Liver (tissue), 10 donors: ENCODE measurements around the gene OTUD5. TPM values are rescaled to one million over a fixed set of nuclear protein-coding genes. Genes with fewer than 3 reads are reported as not detected.
"Not testable (repeated sequence)": the region's sequence is repeated elsewhere in the genome, so short reads cannot be mapped to it uniquely, and the experiment has no call there.

Source experiments
- DNase-seq: peaks from one replicate; pipeline ENCODE4 v3.0.0-alpha.2; 2017; ENCODE audit warnings: low spot score
- H3K27ac ChIP-seq, 2 donors: one replicate each; pipeline ENCODE4 v1.7.0; 2013; ENCODE audit warnings: inconsistent platforms in 2 of 2, low read length in 2 of 2, control low read depth in 1 of 2, low read depth in 1 of 2, mild to moderate bottlenecking in 1 of 2
- H3K27me3 ChIP-seq, 4 donors: one replicate each; pipeline versions ENCODE4 v1.6.1 to v1.7.0; 2013; ENCODE audit warnings: low read length in 3 of 4, inconsistent platforms in 1 of 4, mild to moderate bottlenecking in 1 of 4, moderate library complexity in 1 of 4; ENCODE audit not compliant: control insufficient read depth in 4 of 4, insufficient read depth in 4 of 4
- H3K36me3 ChIP-seq, 4 donors: one replicate each; pipeline versions ENCODE4 v1.6.1 to v1.7.0; 2013; ENCODE audit warnings: low read length in 3 of 4, mild to moderate bottlenecking in 3 of 4, low read depth in 1 of 4, moderate library complexity in 1 of 4; ENCODE audit not compliant: control insufficient read depth in 4 of 4, insufficient read depth in 3 of 4
- H3K4me1 ChIP-seq, 4 donors: one replicate each; pipeline versions ENCODE4 v1.6.1 to v1.7.0; 2013; ENCODE audit warnings: low read length in 3 of 4, mild to moderate bottlenecking in 3 of 4, moderate library complexity in 1 of 4; ENCODE audit not compliant: control insufficient read depth in 4 of 4, insufficient read depth in 4 of 4
- H3K4me3 ChIP-seq, 3 donors: one replicate each; pipeline versions ENCODE4 v1.6.1 to v1.7.0; 2013; ENCODE audit warnings: low read length in 3 of 3, control low read depth in 1 of 3, low read depth in 1 of 3, mild to moderate bottlenecking in 1 of 3
- H3K9ac ChIP-seq, 2 donors: one replicate each; pipeline ENCODE4 v1.7.0; 2013; ENCODE audit warnings: low read length in 2 of 2, mild to moderate bottlenecking in 2 of 2, moderate library complexity in 2 of 2, control low read depth in 1 of 2, low read depth in 1 of 2
- H3K9me3 ChIP-seq, 4 donors: one replicate each; pipeline versions ENCODE4 v1.6.1 to v1.7.0; 2013; ENCODE audit warnings: low read length in 3 of 4; ENCODE audit not compliant: control insufficient read depth in 4 of 4
- GABPA ChIP-seq, 2 donors: IDR thresholded peaks in 1 of 2; conservative IDR thresholded peaks in 1 of 2; 2 replicates each; pipeline ENCODE4 v1.6.1; 2016; ENCODE audit warnings: antibody characterized with exemption in 2 of 2, mild to moderate bottlenecking in 1 of 2, moderate library complexity in 1 of 2
- NR2F2 ChIP-seq: IDR thresholded peaks from 2 replicates; pipeline ENCODE4 v1.6.1; 2016; ENCODE audit warnings: antibody characterized with exemption
- RXRA ChIP-seq, 2 donors: IDR thresholded peaks; 2 replicates each; pipeline ENCODE4 v1.6.1; 2017 to 2018; ENCODE audit warnings: antibody characterized with exemption in 2 of 2, mild to moderate bottlenecking in 1 of 2
- SP1 ChIP-seq: IDR thresholded peaks from 2 replicates; pipeline ENCODE4 v1.6.1; 2018; ENCODE audit warnings: antibody characterized with exemption, mild to moderate bottlenecking
- WGBS: extraction: QIAGEN DNeasy Blood & Tissue Kit; methylation state at CpG from one replicate; pipeline ENCODE4 v1.1.7; 2013; 5-methylcytosine and 5-hydroxymethylcytosine counted together
- polyA plus RNA-seq, 2 donors: library from polyadenylated mRNA; stranded (reverse) in 1 of 2; unstranded in 1 of 2; fragments of 200-250 nt in 1 of 2; fragments of >200 nt in 1 of 2; fragmentation: Nextera tagmentation in 1 of 2; extraction: Ambion mirVana in 1 of 2; gene quantifications; one replicate each; pipeline versions ENCODE4 v1.2.1 to v1.2.3, GENCODE V29; 2013 to 2015
- small RNA-seq: library from RNA; depleted of rRNA; stranded (forward); fragments of <200 nt; gene quantifications from one replicate; pipeline ENCODE3, GENCODE V24; 2014
- total RNA-seq, 2 donors: library from RNA; depleted of rRNA; stranded (reverse); fragments of >200 nt; gene quantifications; one replicate each; pipeline ENCODE4 v1.2.3, GENCODE V29; 2014
- donor health status: healthy.
- donor health status: healthy.
- donor health status: healthy.
- donor health status: healthy.
- donor health status: healthy.

The OTUD5 gene
- total and polyA plus RNA-seq, 4 donors: 9.3 to 29.3 (median 17.9) TPM

GRCh38 chrX:48883729-48884128, 73.7 kb downstream of the OTUD5 start:
- DNase-seq: no peak
- H3K4me1 ChIP-seq: no peaks in the 10 kb centered on the region
- H3K27ac ChIP-seq: no peak overlapping the region
- no peak overlapping the region for H3K9ac ChIP-seq
- no peaks in the 10 kb centered on the region for H3K9me3 ChIP-seq
- H3K36me3 ChIP-seq: no peaks in the 10 kb centered on the region
- H3K4me3 ChIP-seq: no peak overlapping the region
- 73% methylated on average over 10 of the region's 10 CpGs for WGBS
- TF ChIP-seq SP1: no peak
- no peak for TF ChIP-seq NR2F2
- TF ChIP-seq RXRA (IDR thresholded peaks at IDR 0.05): no peak
- TF ChIP-seq GABPA (IDR thresholded peaks at IDR 0.05 in 1 of 2, conservative IDR thresholded peaks at IDR 0.05 in 1 of 2): no peak
- H3K27me3 ChIP-seq: no peaks in the 10 kb centered on the region

- H3K9ac ChIP-seq, H3K9me3 ChIP-seq, H3K4me1 ChIP-seq, H3K27me3 ChIP-seq, H3K27ac ChIP-seq, DNase-seq, H3K36me3 ChIP-seq, H3K4me3 ChIP-seq: not testable (repeated sequence)
- 65% methylated on average over 4 of the region's 4 CpGs for WGBS
Measured at GRCh38 chrX:48876944-48877343, 80.5 kb downstream of the OTUD5 start.

Small RNA genes within 50 kb of the gene (small RNA-seq; reads per million reads assigned to genes)
- gene RNU6-722P: not detected

Other genes starting within 250 kb of the OTUD5 start
- under 1 TPM in 1 of 2 donors, not detected in 1; 0.67 TPM for gene GLOD5, start 195.9 kb downstream of the OTUD5 start, total RNA-seq
- 1 to 10 TPM; 2.1 to 3.4 TPM for gene GLOD5, start 195.9 kb downstream of the OTUD5 start, polyA plus RNA-seq
- gene GATA1, start 171.0 kb downstream of the OTUD5 start, total RNA-seq: 10 to 100 TPM in 1 of 2 donors, not detected in 1; 39.9 TPM
- gene GATA1, start 171.0 kb downstream of the OTUD5 start, polyA plus RNA-seq: under 1 TPM in 1 of 2 donors, not detected in 1; 0.05 TPM
- 10 to 100 TPM; 48.1 to 80.5 TPM for gene HDAC6, start 155.5 kb downstream of the OTUD5 start, total RNA-seq
- gene HDAC6, start 155.5 kb downstream of the OTUD5 start, polyA plus RNA-seq: 10 to 100 TPM; 54.4 to 59.2 TPM
- gene ERAS, start 131.1 kb downstream of the OTUD5 start, total RNA-seq: not detected
- gene ERAS, start 131.1 kb downstream of the OTUD5 start, polyA plus RNA-seq: not detected
- gene PCSK1N, start 122.0 kb downstream of the OTUD5 start, total RNA-seq: 1 to 10 TPM in 1 of 2 donors, under 1 TPM in 1; 0.08 to 5.4 TPM
- gene PCSK1N, start 122.0 kb downstream of the OTUD5 start, polyA plus RNA-seq: 1 to 10 TPM in 1 of 2 donors, under 1 TPM in 1; 0.05 to 1.8 TPM
- 10 to 100 TPM; 22.8 to 25.9 TPM for gene TIMM17B, start 59.8 kb downstream of the OTUD5 start, total RNA-seq
- 10 to 100 TPM; 34.2 to 53.1 TPM for gene TIMM17B, start 59.8 kb downstream of the OTUD5 start, polyA plus RNA-seq
- gene PQBP1, start 59.7 kb downstream of the OTUD5 start, total RNA-seq: 10 to 100 TPM; 22.0 to 34.6 TPM
- 10 to 100 TPM; 40.0 to 44.3 TPM for gene PQBP1, start 59.7 kb downstream of the OTUD5 start, polyA plus RNA-seq
- gene SLC35A2, start 46.0 kb downstream of the OTUD5 start, total RNA-seq: 10 to 100 TPM; 10.0 to 15.5 TPM
- gene SLC35A2, start 46.0 kb downstream of the OTUD5 start, polyA plus RNA-seq: 10 to 100 TPM; 13.3 to 26.9 TPM
- 10 to 100 TPM in 1 of 2 donors, 1 to 10 TPM in 1; 5.8 to 28.3 TPM for gene PIM2, start 38.6 kb downstream of the OTUD5 start, total RNA-seq
- 1 to 10 TPM; 4.5 to 8.1 TPM for gene PIM2, start 38.6 kb downstream of the OTUD5 start, polyA plus RNA-seq
- gene KCND1, start 14.2 kb upstream of the OTUD5 start, total RNA-seq: 1 to 10 TPM in 1 of 2 donors, under 1 TPM in 1; 0.28 to 1.1 TPM
- gene KCND1, start 14.2 kb upstream of the OTUD5 start, polyA plus RNA-seq: under 1 TPM; 0.17 to 0.28 TPM
- gene GRIPAP1, start 44.7 kb upstream of the OTUD5 start, total RNA-seq: 10 to 100 TPM; 14.1 to 21.3 TPM
- gene GRIPAP1, start 44.7 kb upstream of the OTUD5 start, polyA plus RNA-seq: 10 to 100 TPM; 15.4 to 17.3 TPM
- gene TFE3, start 85.8 kb upstream of the OTUD5 start, total RNA-seq: 10 to 100 TPM in 1 of 2 donors, 1 to 10 TPM in 1; 9.5 to 17.1 TPM
- 10 to 100 TPM in 1 of 2 donors, 1 to 10 TPM in 1; 8.6 to 22.4 TPM for gene TFE3, start 85.8 kb upstream of the OTUD5 start, polyA plus RNA-seq
- 1 to 10 TPM; 1.0 to 1.9 TPM for gene CCDC120, start 101.4 kb upstream of the OTUD5 start, total RNA-seq
- 1 to 10 TPM; 1.3 to 3.4 TPM for gene CCDC120, start 101.4 kb upstream of the OTUD5 start, polyA plus RNA-seq
- 1 to 10 TPM; 1.4 to 2.1 TPM for gene PRAF2, start 116.4 kb upstream of the OTUD5 start, total RNA-seq
- gene PRAF2, start 116.4 kb upstream of the OTUD5 start, polyA plus RNA-seq: 1 to 10 TPM; 5.7 to 8.2 TPM
- gene WDR45, start 122.3 kb upstream of the OTUD5 start, total RNA-seq: 10 to 100 TPM; 28.0 to 47.9 TPM
- 10 to 100 TPM; 51.2 to 60.7 TPM for gene WDR45, start 122.3 kb upstream of the OTUD5 start, polyA plus RNA-seq
- 10 to 100 TPM in 1 of 2 donors, 1 to 10 TPM in 1; 9.5 to 13.8 TPM for gene GPKOW, start 166.1 kb upstream of the OTUD5 start, total RNA-seq
- 10 to 100 TPM in 1 of 2 donors, 1 to 10 TPM in 1; 7.7 to 12.0 TPM for gene GPKOW, start 166.1 kb upstream of the OTUD5 start, polyA plus RNA-seq
- gene MAGIX, start 205.2 kb upstream of the OTUD5 start, total RNA-seq: 1 to 10 TPM; 2.9 to 6.9 TPM
- gene MAGIX, start 205.2 kb upstream of the OTUD5 start, polyA plus RNA-seq: 10 to 100 TPM in 1 of 2 donors, 1 to 10 TPM in 1; 8.8 to 10.8 TPM
- gene PLP2, start 214.3 kb upstream of the OTUD5 start, total RNA-seq: 1 to 10 TPM; 2.4 to 6.7 TPM
- gene PLP2, start 214.3 kb upstream of the OTUD5 start, polyA plus RNA-seq: 10 to 100 TPM; 22.6 to 24.5 TPM
- gene PRICKLE3, start 228.8 kb upstream of the OTUD5 start, total RNA-seq: 1 to 10 TPM; 2.5 to 6.5 TPM
- gene PRICKLE3, start 228.8 kb upstream of the OTUD5 start, polyA plus RNA-seq: 1 to 10 TPM; 2.1 to 3.3 TPM
- gene SYP, start 242.6 kb upstream of the OTUD5 start, total RNA-seq: under 1 TPM; 0.61 to 0.67 TPM
- gene SYP, start 242.6 kb upstream of the OTUD5 start, polyA plus RNA-seq: under 1 TPM; 0.30 to 0.33 TPM